ENCODE measurements around the gene LRP2.
"Not testable (repeated sequence)": the region's sequence is repeated elsewhere in the genome, so short reads cannot be mapped to it uniquely, and the experiment has no call there.

LRP2 gene

DNA sequence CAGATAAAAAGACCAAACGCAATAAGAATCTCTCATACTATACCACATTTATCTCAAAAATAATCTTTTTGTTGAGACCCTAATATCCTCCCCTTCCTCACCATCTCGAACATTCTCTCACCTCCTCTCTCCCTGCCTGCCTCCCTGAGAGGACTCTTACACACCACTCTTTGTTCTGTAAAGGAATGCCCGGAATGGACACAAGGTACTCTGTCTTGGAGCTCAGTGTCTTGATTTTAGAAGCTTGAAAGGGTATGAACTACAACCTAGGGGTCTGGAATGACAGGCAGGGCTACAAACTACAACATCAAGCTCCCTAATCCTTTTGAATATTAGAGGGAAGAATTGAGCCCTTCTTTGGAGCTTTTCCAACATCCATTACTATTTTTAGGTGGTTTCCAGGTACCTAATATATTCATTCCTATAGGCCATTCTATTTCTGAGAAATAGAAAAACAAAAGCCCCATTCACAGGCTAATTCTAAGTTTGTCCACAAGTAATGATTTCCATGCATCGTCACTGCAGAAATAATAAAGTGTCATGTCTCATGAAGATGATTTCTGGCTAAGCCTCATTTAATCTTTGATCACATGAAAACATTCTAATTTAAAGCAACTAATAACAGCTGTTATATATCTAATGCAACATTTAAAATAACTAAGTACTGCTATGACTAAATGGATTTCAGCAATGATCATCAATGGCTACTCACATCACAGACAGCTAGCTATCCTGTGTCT is 60.6 kb downstream of the LRP2 start:
- DNase-seq (ENCODE audit: low spot score) = no peak

DNA sequence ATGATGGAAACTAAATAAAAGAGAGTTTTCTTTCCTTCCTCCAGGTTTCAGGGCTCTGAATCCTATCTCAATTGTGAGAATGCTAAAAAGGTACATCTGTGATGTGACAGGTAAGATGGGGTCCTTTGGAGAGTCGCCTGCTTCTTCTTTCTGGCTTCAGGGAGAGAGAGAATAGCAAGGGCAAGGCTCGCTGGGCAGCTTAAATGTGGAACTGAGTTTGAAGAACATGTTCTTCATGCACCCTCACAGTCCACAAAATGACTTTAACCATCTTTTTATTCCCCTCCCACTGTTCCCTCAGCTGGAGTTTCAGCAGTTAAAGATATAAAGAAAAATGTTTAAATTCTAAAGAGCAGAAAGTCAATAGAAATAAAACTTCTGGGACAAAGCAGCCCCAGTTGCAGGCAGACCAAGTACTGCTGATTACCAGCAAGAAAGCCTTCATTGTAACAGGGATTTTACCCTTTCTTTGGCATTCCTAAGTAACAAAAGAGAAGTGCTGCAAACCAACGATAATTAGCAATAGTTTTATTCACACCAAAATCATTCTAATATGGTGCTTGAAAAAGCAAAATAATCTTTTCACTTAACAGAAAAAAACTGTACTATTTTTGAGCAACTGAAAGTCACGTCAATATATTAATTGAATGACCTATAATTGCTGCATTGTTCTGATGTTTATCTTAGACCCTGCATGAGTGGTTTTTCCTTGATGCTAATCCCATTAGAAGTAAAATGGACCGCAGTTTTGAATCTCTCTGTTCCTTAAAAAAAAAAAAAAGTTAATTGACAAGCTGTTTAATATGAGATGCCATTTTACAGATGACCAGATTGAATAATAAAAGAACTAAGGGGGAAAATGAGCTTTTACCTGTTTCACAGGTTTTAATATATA is 61.5 kb downstream of the LRP2 start:
- no peak for DNase-seq (ENCODE audit: low spot score)

DNA sequence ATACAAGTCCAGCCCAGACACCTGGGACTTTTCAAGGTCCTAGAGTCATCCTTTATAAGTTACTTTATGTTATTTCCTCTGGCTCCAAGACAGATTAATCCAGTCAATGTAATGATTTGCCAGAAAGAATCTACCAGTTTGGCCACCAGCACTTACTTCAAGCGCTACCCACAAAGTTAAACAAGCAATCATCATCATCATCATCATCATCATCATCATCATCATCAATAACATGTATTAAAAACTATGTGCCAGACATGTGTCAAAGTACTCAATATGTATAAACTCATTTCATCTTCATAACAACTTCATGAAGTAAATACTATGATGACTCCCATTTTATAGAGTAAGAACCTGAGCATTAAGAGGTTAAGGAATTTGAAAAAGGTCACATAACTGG is 64.3 kb downstream of the LRP2 start:
- DNase-seq (ENCODE audit: low spot score) = no peak

DNA sequence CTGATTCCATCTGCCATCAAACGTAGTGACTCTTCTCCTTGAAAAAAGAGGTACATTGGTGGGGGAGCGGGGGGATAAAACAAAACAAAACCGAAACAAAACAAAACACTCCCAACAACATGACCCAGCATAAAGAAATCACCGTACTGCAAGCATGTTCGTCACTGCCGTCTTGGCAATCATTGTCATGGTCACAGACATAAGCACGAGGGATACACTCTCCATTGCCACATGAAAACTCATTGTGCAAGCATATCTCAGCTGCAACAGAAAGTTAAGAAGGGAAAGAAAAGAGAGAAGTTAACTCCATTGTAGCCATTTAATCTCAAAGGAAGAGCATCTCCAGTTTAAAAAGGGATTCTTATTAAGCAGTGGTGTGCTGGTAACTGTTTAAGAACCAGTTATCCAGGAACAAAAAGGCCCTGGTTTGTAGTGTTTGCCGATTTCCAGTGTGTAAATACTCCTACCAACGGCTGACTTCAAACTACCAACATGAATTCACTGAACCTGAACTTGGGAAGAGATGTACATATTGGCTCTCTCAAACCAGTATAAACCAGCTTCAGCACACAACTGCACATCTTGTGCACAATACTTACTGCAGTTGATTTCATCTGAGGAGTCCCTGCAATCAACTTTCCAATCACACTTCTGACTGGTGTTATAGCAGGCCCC is 68.2 kb downstream of the LRP2 start:
- DNase-seq (ENCODE audit: low spot score) = no peak

DNA sequence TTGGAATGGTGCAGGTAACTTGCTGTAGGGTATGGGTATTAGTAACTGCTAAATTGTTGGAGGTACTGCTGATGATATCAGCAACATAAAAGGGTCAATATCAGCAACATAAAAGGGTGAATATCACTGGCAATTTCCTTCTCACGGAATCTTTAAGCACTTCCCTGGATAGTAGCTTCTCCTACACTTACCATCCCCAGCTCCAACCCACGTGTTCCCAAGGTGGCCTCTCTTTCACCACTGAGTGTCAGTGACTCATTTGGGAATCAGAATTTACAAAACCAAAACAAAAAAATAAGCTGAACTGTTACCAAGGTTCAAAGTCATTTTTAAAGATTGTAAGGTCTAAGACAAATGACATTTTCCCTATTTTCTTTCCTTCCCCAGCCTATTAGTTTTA is 70.8 kb downstream of the LRP2 start:
- no peak for DNase-seq (ENCODE audit: low spot score)

DNA sequence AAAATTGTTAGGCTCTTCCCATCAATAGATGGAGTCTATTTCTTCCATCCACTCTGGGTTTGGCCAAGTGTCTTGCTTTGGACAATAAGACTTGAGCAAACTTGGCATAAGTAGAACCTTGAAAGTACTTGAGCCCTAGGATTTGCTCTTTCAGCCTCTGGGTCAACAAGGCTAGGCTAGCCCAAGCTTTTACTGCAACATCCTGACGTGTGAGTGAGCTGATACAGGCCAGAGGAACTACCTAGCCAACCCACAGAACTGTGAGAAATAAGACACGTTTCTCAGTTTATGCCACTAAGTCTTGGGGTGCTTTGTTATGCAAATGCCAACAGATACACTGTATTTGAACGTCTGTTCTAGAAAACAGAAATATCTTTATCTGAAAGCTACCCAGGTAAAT is 71.9 kb downstream of the LRP2 start:
- DNase-seq (ENCODE audit: low spot score) = no peak

DNA sequence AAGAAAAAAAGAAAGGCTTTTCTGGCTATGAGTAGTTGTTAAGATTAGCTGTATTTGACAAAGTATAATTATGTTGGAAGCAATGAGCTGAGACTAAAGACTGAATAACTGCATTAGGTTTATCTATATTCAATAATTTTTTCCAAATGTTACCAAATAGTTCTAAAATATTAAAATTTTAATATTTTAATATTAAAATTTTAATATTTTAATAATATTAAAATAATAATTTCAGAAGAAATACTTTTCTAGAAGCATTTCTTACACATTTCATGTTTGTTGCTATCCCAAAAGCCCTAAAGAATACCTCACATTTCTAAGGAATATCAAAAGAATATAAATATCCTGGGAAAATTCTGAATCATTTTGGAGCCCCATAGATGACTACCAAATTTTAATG is 74.7 kb downstream of the LRP2 start:
- no peak for DNase-seq (ENCODE audit: low spot score)

DNA sequence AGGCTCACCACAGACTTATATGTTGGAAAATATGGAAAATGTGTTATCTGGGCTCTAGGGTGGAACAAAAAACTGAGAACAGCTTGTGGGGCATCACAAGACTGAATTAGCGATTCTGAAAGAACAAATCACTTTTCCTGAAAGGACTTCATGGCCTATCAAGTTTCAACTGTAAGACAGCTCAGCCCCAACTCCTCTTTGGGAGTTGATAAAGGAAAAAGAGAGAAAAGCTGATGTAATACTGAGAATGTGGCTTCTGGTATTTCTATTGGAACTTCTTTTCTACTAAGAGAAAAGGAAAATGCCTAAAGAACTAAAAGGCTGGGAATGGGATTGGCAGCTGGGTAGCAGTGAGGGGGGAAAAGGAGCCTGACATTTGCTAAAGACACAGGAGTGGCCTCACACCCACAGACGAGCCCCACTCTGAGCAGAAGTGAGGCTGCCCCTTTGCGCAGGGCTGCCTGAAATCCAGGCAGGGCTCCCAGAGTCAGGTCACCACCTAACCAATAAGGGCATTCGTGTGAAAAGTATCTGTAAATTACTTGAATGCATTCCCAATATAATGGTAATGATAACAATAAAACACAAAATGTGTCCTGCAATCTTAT is 75.6 kb downstream of the LRP2 start:
- no peak for DNase-seq (ENCODE audit: low spot score)

DNA sequence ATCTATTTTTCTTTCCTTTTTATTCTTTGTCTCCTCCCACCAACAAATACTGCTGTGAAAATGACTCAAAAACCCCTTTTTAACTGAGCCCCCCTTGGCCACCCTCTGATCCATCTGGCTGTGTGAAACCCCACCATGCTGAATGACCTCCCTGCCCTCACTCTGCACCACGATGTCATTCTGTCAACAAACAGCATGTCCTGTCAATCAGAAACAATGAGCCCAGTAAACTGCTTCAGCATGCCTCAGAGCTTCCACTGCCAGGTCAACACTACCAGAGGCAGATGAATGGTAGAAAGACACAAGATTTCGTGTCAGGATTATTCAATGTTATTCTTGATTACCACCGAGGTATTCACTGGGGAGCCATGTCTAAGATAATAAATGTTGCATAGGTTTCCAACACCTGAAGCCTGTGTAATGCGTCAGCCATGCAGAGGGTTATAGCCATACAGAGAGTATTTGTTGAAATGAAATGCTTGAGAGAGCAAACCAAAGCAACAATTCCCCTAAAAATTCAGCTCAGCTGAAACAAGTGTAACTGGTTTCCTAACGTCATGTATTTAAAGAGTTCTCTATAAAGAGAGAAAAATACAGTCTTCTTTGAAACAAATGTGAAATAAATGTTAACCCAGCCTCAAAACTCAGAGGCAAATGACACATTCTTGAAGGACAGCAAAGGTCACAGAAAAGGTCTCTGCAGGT is 76.7 kb downstream of the LRP2 start:
- no peak for DNase-seq (ENCODE audit: low spot score)

DNA sequence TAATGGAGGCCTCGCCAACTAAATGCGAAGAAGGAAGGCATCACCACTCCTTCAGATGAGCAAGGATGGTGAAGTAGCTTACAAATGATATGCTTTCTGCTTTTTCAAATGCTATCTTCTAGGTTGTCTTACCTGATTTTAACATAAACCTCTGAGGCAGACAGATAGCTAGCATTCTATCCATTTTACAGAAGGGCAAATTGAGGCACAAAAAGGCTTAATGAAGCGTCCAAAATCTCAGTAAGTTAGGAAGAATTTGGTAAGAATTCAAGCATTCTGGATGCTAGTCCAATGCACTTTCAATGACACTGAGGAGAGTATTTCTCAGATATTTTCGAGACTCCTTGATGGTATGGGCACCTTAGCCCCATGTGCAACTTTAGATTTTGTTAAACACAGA is 81.8 kb downstream of the LRP2 start:
- DNase-seq (ENCODE audit: low spot score) = no peak

DNA sequence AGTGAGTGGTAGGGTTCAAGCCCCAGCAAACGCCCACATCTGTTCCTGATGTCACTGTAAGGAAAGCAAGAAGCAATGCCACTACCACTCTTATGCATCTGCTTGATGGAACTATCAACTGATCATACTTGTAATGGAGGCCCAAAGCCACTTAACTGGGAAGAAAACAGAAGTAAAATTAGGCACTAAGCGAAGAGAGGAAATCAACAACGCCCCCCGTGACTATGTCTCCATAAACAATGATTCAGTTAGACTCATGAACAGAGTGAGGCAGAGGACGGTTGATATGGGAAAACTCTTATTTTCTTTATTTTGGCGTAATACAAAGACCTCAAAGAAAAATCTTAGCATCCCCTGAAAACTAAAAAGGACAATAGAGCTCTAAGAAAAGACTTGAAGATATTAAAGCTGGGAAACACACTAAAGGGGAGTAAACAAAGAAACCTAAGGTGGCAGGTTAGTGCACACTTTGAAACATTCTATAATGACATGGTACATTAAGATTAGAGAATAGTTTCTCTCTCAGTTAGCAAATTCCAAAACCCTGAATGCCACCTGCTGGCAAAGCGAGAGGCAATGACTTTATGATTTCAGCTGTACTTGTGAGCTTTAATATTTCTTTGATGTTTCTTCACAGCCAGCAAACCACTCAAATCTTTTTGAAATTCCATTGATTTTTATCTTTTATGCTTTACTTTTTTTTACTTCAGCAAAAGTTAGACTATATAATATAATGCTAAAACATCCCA is 86.5 kb downstream of the LRP2 start:
- no peak for DNase-seq (ENCODE audit: low spot score)

DNA sequence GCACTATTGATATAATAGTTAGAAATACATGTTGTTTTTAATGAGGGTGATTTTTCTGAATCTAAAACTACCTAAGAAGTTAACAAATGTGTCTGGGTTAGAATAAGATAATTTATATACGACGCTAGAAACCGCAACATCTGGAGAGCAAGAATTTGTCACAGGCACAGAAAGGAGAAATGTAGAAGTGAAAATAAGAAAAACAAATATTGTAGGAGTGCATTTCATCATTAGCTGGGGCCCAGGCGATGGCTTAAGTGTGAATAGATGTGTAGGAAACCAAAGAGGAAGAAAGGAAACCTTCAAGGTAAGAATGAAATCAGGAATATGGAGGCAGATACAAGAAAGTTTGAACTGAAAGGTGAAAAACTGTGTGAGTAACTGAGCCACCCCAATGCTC is 90.3 kb downstream of the LRP2 start:
- DNase-seq (ENCODE audit: low spot score) = no peak

DNA sequence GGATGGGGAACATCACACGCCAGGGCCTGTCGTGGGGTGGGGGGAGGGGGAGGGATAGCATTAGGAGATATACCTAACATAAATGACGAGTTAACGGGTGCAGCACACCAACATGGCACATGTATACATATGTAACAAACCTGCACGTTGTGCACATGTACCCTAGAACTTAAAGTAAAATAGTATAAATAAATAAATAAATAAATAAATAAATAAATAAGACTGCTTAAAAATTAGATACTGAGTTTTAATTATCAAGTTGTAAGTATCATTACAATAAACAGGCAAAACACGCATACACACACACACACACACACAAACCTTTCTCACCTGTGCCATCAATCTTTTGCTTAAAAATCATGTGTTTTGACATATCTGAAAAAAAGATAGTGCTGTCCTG is 91.8 kb downstream of the LRP2 start:
- not testable (repeated sequence) for DNase-seq (ENCODE audit: low spot score)

DNA sequence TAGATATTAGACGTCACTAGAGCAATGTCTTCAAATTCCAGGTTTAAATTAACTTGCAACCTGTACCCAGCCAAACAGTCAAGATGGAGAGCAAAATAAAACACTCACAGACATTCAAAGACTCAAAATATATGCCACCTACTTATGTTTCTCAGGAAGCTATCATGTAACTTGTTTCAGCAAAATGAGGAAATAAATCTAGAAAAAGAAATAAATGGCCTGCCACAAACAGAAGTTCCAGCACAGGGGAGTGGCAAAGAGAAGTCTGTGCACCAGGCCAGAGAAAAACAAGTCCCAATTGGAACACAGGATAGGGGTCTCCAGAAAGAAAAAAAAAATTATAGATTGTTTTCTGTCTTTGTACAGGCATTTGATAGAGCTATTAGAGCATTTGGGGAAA is 96.7 kb downstream of the LRP2 start:
- no peak for DNase-seq (ENCODE audit: low spot score)

DNA sequence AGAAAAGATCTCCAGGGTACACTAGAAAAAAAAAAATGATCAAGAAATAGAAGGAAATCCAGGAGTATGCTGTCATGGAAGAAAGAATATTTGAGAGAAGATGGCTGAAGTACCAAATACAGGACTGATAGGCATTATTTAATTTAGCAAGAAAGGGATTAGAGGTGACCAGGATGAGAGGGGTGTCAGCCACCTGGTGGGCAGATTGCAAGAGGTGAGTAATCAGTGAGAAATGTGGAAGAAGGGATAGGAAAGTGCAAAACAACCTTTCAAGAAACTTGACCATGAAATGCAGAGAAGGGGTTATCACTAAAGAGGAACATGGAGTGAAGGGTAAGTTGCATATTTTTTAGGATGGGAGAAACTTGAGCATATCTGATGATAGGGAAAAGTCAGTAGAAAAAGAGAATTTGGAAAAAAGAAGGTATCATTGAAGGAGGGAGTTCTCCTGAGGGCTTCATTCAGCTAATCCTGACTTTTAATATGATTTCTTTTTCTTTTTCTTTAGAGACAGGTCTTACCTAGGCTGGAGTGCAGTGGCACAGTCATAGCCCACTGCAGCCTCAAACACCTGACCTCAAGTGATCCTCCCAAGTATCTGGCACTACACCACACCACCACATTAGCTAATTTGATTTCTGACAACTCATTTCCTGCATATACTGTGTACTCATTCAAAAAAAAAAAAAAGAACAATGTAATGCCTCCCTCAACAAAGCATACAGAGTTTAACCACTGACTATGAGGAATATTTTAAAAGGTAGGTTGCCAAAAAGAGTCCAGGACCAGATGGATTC is 101.3 kb downstream of the LRP2 start:
- DNase-seq (ENCODE audit: low spot score) = no peak

DNA sequence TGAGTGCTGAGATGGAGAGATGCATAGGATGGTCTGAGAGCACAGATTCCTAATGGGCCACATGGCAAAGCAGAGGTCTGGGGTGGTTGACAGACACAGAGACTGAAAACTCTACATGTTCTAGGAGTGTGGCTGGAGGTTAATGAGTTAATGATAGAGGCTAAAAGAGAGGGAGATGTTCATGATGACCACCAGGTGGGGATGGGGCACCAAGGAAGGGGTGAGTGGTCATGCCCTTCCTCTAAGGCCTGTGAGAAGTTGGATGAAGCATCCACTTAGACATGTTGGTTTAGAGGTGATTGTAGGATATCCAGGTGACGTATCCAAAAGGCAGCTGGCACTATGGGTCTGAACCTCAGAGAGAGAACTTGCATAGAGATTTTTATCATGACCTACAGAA is 102.1 kb downstream of the LRP2 start:
- no peak for DNase-seq (ENCODE audit: low spot score)

DNA sequence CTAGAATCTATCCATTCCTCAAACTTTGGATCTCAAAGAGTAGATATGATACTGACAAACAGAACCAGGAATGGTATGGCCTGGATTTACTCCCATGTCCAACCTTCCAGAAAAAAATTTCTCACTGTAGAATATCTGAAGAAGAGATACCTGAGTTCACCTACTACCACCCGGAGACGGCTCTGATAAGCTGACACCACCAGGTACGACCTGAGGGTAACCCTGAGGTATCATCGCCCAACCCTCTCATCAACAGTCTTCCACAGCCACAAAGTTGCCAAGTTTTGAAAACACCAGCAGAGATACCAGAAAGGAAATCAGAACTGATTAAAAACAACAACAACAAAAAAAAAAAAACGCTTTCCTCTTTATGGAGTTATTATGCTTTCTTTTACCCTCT is 102.9 kb downstream of the LRP2 start:
- no peak for DNase-seq (ENCODE audit: low spot score)

DNA sequence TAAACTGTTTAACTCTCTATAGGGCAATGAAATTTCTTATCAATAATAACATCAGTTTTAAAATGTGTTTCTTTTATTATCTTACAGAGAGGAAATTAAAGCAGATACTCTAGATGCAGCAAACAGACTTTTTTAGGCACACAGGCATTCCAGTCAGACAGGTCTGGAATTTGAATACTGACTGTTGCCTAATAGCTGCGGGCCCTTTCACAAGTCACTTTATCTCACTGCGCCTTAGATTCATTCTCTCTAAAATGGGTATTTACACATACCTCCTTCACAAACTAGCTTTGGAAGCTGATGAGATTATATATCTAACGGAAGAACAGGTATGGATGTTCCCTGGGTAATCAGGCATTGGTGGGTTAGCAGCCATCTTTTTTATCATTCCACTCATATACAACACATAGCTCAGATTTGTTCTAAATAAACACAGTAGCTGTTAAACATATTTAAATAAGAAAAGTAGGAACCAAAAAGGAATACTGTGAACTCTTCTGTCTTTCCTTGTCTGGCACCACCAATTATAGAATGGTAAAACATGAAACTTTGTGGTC is 104.2 kb downstream of the LRP2 start:
- no peak for DNase-seq (ENCODE audit: low spot score)

DNA sequence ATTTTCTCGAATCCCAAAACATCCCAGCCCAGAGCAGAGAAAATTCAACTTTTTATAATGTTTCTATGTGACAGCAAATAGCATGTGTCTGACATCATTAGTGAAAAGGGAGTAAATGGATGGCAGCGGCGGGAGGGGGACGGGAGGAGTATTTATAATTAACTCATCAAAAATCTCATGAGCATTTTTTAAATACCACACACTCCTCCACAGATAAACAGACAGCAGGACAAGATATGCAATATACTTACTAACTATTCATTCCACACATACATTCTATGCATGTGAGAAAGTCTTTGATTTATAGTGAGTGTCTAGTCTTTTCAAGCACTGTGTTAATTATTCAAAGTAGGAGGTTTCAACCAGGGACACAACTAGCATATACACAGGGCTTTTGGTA is 107.6 kb downstream of the LRP2 start:
- no peak for DNase-seq (ENCODE audit: low spot score)

DNA sequence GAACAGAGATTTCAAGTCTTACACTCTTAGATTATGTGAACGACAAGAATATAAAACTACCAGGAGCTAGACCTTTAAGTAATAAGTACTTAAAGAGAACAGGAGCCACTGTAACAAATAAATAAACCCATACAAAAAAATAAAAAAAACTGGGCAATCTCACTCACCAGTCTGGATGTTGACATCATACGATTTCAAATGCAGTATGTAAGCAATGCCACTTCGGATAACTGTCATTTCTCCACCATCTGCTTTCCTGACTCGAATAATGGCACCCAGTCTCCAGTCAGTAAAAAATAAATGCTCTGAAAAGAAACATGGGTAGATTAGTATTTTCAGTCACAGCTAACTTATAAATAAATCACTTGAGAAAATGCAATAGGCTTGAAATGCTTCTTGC is 115.1 kb downstream of the LRP2 start:
- DNase-seq (ENCODE audit: low spot score) = no peak
